CD4-positive, alpha-beta T cell treated with Interleukin-15 for 1 hour (primary cell): ENCODE results near the gene CNKSR3.

Experiments used
- DNase-seq: peaks from one replicate; pipeline ENCODE4 v3.0.0-alpha.2; 2020

Gene CNKSR3

DNA sequence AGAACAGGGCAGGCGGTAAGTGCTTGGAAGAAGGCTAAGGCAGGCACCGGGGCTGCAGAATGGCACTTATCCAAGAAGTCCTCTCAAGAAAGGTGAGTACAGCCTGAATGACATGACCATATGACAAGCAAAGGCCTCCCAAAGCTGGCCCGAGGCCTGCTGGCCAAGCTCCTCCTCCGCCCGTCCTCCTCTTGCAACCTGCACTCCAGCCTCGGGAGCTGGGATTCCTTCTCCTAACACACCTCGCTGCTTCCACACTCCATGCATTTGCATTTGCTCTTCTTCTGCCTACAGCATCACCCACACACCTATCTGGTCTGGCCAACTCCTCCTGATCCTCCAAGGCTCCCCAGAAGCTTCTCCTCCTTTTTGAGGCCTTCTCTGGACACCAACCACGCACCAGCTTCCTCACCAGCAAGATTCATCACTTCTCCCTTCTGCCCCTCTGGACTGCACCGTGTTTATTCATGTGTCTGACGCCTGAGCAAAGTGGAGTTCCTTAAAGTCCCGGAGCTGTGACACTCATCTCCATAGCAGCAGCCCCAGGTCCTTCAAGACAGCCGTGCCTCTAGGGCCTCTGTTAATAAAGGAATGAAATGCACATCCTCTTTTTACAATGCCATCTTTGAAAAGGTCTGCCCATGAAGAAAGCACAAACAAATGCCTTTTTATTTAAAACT, 32.3 kb downstream of the CNKSR3 start:
- DNase-seq = no peak

DNA sequence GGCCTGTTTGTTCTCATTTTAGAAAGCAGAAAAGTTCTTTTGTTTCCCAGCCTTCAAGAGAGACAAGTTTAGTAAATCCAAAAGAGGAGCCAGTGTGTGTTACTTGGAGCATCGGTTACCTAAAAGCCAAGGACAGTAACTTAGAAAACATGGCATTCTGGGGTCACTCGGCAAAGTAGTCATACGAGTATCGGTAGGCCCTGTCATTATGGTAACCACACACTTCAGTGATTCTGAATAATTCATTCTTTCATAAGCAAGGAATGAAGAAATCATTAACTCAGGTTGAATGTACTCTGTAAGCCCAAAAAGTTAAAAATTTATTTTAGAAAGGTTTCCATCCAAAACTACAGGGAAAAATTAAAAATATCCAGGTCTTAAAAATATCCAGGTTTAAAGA, 34.0 kb downstream of the CNKSR3 start:
- no peak for DNase-seq

DNA sequence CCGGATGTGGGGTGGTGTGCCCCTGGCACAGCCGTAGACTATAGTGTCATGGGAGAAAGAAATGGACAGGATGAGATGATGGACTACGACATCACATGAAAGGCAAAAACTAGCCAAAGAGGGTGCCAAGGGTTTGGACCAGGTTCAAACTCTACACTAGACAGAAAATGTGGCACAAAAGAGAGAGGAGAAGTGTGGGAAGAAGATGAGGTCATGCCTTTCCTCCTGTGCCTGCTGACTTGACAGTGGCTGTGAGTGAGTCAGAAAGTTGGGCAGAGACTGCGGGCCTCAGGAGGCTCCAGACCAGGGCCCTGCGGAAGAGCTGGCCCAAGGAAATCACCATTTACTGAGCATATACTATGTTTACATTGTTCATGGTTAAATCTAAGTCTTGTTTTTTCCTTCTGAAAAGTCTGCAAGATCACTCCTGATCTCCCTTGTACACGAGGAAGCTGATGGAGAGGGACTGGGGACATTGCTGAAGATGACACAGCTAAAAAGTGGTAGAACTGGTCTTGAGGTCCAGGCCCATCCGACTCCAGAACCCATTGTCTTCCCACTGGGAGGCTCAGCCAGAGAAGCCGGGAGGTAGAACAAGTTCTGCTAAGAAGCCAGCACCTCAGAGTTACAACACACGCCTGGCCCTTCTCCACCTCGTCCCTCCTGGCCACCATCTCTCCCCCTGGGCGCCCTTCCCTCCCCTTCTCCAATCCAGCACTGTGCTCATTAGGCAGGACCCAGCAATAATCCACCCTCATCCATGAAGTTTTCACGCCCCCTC, 35.6 kb downstream of the CNKSR3 start:
- DNase-seq = no peak

DNA sequence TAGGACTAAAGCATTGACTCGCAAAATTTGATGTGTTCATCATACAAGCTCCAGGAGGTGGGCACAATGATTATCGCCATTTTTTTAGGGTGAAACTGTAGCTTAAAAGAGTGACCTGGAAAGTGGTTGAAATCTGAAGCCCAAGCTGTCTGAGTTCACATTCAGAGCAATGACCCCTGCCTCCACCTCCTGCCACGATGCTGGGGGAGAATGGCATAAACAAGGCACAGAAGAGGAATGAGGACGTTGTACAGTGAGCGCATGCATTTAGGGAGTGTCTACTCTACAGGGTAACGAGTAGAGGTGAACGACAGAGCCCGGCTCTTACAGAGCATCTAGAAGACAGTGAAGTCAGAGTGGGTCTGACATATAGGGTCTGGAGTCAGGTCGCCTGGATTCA, 37.2 kb downstream of the CNKSR3 start:
- no peak for DNase-seq

DNA sequence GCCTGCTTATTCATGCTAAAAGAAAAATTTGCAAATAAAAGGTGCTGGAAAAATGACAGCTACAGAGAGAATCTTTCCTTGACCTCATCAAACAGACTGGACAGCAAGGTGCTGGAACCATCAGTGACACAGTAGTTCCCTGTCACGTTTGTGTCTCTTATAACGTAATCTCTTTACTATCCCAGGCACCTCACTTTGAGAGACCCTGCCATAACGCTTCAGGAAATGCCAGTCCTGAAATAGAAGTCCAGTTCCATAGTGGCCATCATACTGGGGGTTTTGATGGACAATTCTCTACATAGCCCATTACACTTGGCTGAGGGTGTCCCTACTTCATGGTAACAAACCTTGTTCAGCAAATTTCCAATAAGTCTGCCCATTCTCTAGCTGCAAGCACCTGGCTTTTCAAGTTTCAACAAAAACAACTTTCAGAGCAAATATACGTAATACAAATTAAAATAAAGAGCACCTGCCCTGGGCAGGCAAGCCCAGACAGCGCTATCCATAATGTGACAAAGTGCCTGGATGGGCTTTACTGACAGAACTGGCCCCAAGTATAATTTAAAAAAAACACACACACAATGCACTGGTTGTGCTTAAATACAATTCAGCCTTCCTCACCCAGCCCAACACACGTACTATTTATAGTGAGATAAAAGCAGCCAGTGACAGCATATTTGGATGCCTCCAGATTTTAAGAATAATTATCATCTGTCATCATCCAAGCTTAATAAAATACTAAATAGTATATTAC, 38.7 kb downstream of the CNKSR3 start:
- no peak for DNase-seq

DNA sequence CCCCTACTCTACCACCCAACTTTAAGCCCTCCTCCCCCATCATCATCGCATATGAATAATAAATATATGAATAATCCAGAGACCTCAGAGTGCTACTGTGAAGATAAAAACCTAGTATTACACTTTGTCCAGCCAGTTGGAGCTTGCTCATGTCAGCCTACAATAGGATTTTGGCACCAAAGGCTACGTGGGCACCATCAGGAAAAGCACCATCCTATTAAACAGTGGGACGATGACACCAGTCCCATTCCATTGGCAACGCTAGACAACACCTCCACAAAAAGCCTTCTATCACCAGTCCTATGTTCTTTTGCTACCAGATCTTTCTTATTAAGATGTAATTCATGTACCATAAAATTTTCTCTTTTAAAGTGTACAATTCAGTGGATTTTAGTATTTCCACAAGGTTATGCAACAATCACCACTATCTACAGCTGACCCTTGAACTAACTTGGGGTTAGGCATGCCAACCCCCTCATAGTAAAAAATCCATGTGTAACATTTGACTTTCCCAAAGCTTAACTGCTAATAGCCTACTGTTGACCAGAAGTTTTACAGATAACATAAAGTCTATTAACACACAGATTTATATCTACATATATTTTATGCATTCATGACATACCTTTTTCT, 41.1 kb downstream of the CNKSR3 start:
- DNase-seq = no peak

DNA sequence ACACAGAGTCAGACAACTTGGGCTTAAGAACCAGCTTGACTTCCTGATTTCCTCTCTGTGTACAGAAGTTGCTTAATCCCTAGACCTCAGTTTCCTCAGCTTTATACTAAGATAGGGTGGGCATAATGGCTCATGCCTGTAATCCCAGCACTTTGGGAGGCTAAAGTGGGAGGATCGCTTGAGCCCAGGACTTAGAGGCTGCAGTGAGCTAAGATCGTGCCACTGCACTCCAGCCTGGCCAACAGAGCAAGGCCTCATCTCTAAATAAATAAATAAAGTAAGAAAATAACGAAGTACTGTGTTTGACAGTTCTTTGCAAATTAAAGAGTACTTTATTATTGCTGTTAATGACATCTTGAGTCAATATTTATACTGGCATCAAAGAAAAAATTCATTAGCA, 41.7 kb downstream of the CNKSR3 start:
- no peak for DNase-seq

DNA sequence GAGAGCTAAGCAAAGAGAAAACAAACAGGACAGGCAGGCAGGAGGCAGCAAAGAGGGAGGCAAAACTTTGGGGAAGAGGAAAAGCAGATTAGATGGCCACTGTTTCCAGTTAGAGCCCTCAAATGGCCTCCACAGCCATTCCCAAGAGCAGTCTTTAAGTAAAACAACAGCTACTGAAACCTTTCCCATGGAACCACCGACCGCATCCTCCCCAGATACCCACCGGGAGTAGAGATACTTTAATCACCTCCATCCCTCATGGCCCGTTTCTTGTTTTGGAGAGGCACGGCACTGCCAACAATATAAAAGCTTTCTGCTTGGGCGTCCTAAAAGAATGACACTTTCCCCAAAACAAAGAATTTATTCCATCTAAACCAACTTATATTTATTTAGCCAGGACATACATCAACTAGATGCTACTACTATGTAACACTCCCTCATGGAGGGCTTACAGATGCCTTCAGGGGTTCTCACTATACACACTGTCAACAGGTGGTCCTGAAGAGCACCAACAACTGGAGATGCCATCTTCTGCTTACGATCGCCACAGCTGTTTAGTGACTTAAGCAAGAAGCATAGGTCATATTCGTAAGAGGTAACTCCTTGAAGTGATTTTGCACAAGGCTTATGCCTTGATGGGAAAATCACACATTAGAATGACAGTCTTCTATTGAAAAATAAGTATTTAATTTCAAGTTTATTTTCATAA, 43.4 kb downstream of the CNKSR3 start:
- DNase-seq = no peak

DNA sequence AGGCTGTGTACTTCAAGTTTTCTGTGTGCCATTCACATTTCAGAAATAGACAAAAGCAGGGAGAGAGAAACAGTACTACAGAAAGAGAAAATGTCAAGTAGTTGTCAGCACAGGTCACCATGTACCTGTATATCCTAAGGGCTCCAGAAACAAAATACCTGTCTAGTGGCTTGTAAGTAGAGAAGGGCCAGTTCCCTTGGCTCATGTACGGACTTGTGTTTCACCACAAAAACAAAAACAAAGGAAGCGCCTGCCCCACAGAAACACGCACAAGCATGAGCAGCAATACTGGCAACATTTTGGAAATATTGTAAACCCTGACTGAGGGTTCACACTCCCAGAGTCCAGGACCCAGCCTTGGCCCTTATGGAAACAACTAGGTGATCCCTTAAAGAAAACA, 44.3 kb downstream of the CNKSR3 start:
- no peak for DNase-seq

DNA sequence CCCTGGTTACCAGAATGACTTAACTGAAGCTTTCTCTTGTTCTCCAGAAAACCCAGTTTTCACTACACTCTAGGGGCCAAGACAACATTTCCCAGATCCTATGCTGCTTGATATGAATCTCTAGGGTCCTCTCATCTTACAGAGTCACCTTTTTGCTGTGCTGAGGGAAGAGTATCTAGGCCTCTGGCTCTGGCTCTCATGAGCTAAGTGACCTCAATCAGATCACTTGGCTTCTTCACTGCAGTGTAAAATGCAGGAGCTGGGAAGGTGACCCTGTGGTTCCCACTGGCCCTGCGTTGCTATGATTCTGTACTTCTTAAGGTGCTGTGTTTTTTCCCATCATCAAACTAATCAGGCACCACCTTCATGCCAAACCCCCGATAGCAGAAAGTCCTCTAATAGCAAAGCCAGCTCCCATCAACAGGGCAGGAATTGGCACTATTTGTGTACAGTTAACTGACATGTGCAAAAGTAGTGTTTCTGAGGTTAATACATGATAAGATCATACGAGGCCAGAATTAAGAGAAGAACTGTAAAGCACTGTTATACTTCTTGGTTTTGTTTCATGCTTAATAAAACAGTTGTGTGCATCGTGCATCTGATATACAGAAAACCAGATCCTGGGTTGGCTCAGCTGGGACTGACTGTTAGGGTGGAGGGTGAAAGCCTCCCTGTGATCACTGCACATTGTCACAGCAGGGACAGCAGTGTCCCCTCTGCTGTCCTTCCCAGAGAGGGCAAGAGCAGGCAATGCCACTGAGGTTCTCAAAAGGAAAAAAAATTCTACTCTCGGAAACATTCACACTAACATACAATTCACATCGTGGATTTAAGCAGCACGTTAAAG, 46.7 kb downstream of the CNKSR3 start:
- no peak for DNase-seq

DNA sequence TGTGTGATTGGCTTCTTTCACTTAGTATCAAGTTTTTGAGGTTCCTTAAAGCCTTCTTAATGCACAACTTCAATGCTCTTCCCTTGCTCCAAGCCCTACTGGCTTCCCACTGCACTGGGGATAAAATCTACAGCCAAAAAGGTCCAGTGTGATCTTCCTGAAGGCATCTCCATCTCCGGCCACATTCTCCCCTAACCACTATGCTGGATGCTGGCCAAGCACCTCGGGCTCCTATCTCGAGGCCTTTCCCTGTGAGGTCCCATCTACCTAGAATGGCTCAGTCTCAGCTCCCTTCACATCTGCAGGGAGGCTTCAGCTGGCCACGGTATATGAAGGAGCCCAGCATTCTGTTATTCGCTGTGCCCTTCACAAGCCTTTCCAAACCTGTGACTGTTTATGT, 48.1 kb downstream of the CNKSR3 start:
- DNase-seq = no peak

DNA sequence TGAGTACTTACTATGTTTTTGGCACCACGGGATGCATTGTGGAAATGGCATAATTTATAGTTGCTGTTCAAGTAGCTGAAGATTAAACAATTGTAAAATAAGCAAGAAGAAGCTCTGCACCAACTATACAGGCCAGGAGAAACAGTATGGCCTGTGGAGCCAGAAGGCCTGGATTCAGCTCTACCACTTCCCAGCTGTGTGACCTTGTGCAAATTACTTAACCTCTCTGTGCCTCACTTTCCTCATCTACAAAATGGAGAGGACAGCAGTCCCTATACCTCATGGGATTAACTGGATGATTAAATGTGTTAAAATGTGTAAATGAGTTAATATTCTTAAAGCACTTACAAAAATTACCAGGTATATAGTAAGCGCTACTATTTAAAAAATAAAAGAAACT, 49.1 kb downstream of the CNKSR3 start:
- DNase-seq = no peak

DNA sequence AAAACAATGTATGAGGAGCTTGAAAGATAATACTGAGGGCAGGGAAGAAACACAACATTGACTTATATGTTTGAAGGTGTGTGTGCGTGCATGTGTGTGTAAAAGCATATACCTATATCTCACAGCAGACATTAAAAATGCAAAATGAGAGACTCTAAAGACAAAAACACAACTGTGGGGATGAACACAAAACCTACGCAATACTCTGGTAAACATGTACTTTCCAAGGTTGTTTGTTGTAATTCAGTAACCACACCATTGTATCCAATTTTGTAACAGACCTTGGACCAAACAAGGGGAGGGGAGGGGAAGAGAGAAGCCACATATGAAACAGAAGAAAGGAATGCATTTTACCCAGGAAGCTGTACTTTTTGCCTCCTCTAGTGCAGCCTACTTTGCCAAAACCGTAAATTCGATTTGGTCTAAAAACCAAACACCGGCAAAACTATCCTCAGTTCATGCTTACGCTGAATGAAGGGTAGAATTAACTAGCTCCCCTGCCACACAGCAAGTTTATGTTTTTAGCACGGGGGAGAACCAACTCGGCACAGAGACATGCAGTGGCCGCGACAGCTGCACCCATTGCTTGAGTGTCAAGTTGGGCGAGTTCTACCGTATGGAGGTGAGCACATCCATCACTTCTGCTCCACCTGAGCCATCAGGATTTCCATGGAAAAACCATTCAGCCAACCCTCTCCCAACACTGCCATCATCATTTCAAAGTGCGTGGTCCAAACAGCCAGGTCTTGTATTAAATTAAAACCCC, 50.0 kb downstream of the CNKSR3 start:
- no peak for DNase-seq

DNA sequence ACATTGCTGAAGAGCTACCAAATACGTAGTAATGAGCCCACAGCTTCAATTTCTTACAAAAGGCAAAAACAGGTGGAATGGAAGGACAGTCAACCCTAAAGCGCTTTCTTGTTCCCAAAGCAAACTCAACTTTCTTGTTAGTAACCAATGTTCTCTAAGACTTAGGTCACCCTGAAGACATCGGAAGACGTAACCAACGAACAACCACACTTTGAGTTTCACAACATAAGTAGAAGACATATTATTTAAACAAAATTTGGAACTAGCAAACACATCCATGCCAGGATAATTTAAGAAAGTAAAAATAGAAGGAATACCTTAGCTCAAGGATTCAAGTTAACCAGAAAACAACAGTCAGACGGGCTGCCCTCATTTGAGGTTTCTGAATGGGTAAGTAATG, 51.0 kb downstream of the CNKSR3 start:
- DNase-seq = no peak

DNA sequence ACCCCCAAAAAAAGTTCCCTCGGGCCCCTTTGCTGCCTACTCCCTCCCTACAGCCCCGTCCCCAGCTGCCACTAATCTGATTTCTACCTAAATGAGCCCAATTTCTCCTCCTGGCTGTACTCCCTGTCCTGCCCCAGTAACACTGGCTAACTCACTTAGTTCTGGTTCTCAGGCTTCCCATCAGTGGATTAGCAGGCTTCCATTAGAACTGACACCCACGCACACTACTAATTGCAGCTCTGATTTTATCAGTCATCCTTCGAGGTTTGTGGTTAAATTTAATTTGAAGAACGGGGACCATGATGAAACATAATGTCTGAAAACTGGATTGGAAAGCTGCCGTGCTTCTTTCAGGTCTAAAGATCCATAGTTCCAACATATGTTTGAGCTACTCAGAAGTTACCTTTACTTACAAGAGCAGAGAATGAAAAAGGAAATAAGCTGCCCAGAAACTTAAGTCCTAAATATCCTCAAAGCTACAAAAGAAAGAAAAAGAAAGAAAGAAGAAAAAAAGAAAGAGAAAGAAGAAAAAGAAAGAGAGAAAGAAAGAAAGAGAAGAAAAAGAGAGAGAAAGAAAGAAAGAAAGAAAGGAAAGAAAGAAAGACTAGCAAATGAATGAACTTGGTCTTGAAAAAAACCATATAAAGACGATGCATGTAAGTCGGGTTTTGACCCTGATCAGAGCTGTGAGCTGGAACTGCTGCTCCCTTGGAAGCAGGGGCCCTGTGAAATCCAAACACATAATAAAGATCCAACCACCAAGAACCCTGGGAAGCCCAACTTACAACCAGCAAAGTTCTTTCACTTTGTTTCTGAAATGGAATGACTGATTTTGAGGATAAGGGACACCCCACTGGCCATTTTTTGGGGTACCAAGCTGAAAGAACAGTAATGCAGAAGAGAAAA, 51.7 kb downstream of the CNKSR3 start:
- DNase-seq = no peak

DNA sequence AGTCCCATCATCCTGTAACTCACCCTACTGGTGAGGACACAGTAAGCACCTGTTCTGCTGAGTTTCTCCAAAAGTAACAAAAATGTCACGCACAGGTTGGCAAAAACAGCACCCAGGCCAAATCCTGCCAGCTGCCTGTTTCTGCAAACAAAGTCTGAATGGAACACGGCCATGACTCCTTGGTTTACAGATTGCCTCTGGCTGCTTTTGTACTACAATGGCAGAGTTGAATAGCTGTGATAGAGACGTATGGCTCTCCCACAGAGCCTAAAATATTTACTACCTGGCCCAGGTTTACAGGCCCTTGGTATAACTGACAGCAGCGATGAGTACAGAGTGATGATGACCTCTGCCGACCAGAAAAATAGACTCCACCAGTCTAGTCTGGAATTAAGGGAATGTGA, 52.6 kb downstream of the CNKSR3 start:
- DNase-seq = no peak

DNA sequence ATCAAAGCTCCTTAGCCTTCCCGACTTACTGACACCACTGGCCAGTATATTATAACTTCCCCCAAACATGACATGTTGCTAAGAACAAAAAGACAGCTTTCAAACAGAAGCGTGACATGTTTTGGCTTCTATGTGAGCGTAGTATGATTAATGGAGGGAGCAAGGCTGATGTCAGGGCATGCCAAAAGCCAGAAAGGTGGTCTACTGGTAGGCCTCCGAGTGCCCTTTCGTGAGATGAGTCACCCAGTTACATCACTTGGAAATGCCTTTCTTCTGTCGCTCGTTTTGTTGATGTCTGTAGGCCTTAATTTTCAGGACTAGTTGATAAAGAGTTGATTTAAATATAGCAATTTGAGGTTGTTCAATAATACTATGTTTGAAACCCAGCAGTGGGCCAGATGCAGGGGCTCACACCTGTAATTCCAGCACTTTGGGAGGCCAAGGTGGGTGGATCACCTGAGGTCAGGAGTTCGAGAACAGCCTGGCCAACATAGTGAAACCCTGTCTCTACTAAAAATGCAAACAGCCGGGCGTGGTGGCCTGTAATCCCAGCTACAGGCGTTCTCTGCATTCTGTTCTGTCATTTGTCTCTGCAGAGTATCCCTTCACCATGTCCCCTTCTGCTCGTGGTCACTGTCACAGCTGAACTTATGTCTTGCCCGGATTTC, 53.3 kb downstream of the CNKSR3 start:
- DNase-seq = no peak

DNA sequence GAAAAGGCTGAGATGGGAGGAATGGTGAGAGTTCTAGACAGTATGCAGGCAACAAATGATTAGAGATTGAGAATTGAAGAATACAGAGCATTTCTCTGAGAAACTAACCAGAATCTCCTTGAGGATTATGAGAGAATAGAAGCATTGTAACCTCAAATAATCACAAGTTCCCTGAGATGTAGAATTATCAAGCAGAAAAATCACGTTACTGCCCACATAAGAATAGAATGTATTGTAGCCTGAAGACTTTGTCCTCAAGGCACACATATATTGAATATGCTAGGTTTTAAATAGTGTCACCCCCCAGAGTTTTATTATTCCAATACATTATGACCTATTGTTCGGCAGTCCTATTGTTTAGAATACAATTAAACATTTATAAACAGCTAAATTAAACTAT, 57.2 kb downstream of the CNKSR3 start:
- DNase-seq = no peak

DNA sequence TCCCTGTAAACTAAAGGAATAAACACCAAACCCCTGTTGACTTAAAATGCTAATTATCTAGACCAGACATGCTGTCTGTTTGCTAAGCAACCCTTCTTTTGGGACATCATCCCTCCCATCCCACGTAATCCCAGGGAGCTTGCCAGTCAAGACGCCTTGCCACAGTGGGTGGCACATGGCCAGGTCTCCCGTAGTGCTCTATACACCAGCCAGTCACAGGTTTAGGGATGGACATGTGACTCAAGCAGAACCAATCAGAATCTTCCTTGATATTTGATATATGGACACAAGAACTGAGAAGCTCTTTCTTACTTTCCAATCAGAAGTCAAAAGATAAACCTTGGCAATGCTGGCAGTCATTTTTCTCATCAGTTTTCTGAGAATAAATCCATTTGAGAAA, 60.0 kb downstream of the CNKSR3 start:
- DNase-seq = no peak
